ENCODE data around the gene DERL2.

DERL2 gene

GRCh38 chr17:5444209-5444608 lies 41.8 kb downstream of the DERL2 start:
- Histone ChIP-seq H3K79me2 (peaks cover 6% of the 10 kb centered on the region), H3K4me3 (ENCODE audit: low read depth, low read length) (no peak overlapping the region), H3K36me3 (ENCODE audit: control insufficient read depth, insufficient read depth, low read length) (no peaks in the 10 kb centered on the region), H3K27ac (no peak overlapping the region), H3K27me3 (ENCODE audit: control insufficient read depth, insufficient read depth, low read length) (no peaks in the 10 kb centered on the region), H3K4me1 (peaks cover 5% of the 10 kb centered on the region), H2AFZ (no peak overlapping the region), H3K4me2 (ENCODE audit: low read length) (no peak overlapping the region), H3K9ac (no peak overlapping the region), H3K9me3 (ENCODE audit: control insufficient read depth, low read length) (no peaks in the 10 kb centered on the region)
- TF ChIP-seq, protein P1, sequence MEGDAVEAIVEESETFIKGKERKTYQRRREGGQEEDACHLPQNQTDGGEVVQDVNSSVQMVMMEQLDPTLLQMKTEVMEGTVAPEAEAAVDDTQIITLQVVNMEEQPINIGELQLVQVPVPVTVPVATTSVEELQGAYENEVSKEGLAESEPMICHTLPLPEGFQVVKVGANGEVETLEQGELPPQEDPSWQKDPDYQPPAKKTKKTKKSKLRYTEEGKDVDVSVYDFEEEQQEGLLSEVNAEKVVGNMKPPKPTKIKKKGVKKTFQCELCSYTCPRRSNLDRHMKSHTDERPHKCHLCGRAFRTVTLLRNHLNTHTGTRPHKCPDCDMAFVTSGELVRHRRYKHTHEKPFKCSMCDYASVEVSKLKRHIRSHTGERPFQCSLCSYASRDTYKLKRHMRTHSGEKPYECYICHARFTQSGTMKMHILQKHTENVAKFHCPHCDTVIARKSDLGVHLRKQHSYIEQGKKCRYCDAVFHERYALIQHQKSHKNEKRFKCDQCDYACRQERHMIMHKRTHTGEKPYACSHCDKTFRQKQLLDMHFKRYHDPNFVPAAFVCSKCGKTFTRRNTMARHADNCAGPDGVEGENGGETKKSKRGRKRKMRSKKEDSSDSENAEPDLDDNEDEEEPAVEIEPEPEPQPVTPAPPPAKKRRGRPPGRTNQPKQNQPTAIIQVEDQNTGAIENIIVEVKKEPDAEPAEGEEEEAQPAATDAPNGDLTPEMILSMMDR (IDR thresholded peaks at IDR 0.05) = no peak

- TF ChIP-seq, protein P1 (IDR thresholded peaks at IDR 0.05) = no peak
- Histone ChIP-seq H3K4me2 (ENCODE audit: low read length) (no peak overlapping the region), H3K79me2 (peaks cover 6% of the 10 kb centered on the region), H2AFZ (no peak overlapping the region), H3K27ac (no peak overlapping the region), H3K27me3 (ENCODE audit: control insufficient read depth, insufficient read depth, low read length) (no peaks in the 10 kb centered on the region), H3K9me3 (ENCODE audit: control insufficient read depth, low read length) (no peaks in the 10 kb centered on the region), H3K4me3 (ENCODE audit: low read depth, low read length) (no peak overlapping the region), H3K4me1 (peaks cover 5% of the 10 kb centered on the region), H3K36me3 (ENCODE audit: control insufficient read depth, insufficient read depth, low read length) (no peaks in the 10 kb centered on the region), H3K9ac (no peak overlapping the region)
Observed at GRCh38 chr17:5443728-5444127, 42.2 kb downstream of the DERL2 start.

DNA sequence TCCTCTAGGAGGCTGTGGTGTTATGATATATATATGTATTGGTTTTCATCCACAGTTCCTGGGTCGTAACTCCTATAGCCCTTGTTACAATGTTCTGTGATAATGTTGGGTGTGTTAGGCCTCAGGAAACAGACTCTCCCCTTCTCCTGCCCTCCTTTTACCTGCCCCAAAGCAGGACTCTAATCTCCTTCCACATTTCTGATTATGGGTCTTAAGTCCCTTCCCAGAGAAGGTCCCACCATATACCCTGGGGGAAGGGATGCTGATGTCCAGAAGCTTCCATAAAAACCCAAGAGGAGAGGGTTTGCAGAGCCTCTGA lies 46.6 kb downstream of the DERL2 start:
- Histone ChIP-seq H3K27me3 (ENCODE audit: control insufficient read depth, insufficient read depth, low read length) (no peaks in the 10 kb centered on the region), H3K9ac (no peak overlapping the region), H3K36me3 (ENCODE audit: control insufficient read depth, insufficient read depth, low read length) (no peaks in the 10 kb centered on the region), H2AFZ (peak overlapping the region; percentile 87), H3K9me3 (ENCODE audit: control insufficient read depth, low read length) (no peaks in the 10 kb centered on the region), H3K4me3 (ENCODE audit: low read depth, low read length) (peak overlapping the region; percentile 73), H3K4me2 (ENCODE audit: low read length) (peak overlapping the region; percentile 80), H3K79me2 (peaks cover 6% of the 10 kb centered on the region), H3K4me1 (peaks cover 5% of the 10 kb centered on the region), H3K27ac (peak overlapping the region; percentile 62)
- TF ChIP-seq, protein P1 (IDR thresholded peaks at IDR 0.05) = no peak

- no peaks in the 10 kb centered on the region for H3K9me3 ChIP-seq (ENCODE audit: control insufficient read depth, low read length)
- peak within 1 kb of the TSS; percentile 73 for H3K4me3 ChIP-seq (ENCODE audit: low read depth, low read length)
- H3K9ac ChIP-seq = peak within 1 kb of the TSS; percentile 49
- peaks cover 6% of the 10 kb centered on the region for H3K79me2 ChIP-seq
- peak within 1 kb of the TSS; percentile 62 for H3K27ac ChIP-seq
- H3K4me2 ChIP-seq (ENCODE audit: low read length) = peak within 1 kb of the TSS; percentile 80
- TF ChIP-seq, protein P1 (IDR thresholded peaks at IDR 0.05) = peak; percentile 99
- H3K27me3 ChIP-seq (ENCODE audit: control insufficient read depth, insufficient read depth, low read length) = no peaks in the 10 kb centered on the region
- peak within 1 kb of the TSS; percentile 87 for H2AFZ ChIP-seq
- peaks cover 5% of the 10 kb centered on the region for H3K4me1 ChIP-seq
- H3K36me3 ChIP-seq (ENCODE audit: control insufficient read depth, insufficient read depth, low read length) = no peaks in the 10 kb centered on the region
Observed at GRCh38 chr17:5438716-5439445, 47.1 kb downstream of the DERL2 start, which contains the start of gene C1QBP. TSS of gene C1QBP (minus strand) at chr17:5439155. CDS start at chr17:5439073, 82 bp downstream.

Measured in parathyroid adenoma (tissue), 2 donors.